HepG2 (cell line): ENCODE results near the gene ACVR1B. TPM values are rescaled to one million over a fixed set of nuclear protein-coding genes. Genes with fewer than 3 reads are reported as not detected.

ENCODE experiments used
- ATAC-seq: fragments of 200-7000 bp; cut with Tn5 transposase; 3 replicates; pipeline ENCODE4 v1.9.1; 2020; ENCODE audit warnings: mild to moderate bottlenecking, moderate library complexity
- BruUV-seq: library from RNA; stranded (reverse); fragments of 400-500 nt; replicated peaks from 2 replicates; lab custom pipeline; 2021; lab: Mats Ljungman, UMichigan
- CTCF ChIA-PET: fragments of 300-600 bp; formaldehyde crosslinking; extraction: SDS; loops from one replicate; lab custom pipeline; 2021; ENCODE audit warnings: low total read pairs, inconsistent platforms, low intra/inter-chr PET ratio; lab: Yijun Ruan, JAX
- POLR2A ChIA-PET: fragments of 350-600 bp; sonication (Branson Sonifier 250); formaldehyde crosslinking; loops from one replicate; lab custom pipeline; 2020; ENCODE audit warnings: antibody characterized with exemption, inconsistent platforms; lab: Yijun Ruan, JAX
- DNase-seq: peaks from one replicate; pipeline ENCODE4 v3.0.0-alpha.2; 2015; ENCODE audit warnings: low spot score
- FAIRE-seq: peaks from 3 replicates; lab custom pipeline; 2011; peaks lifted over from hg19 to GRCh38; lab: Jason Lieb, UNC
- H2AFZ ChIP-seq: one replicate; pipeline ENCODE4 v1.6.1; 2011; ENCODE audit warnings: low read length, inconsistent platforms
- H3K27ac ChIP-seq: fragments of 300-600 bp; 3 replicates; pipeline ENCODE4 v1.8.0; 2011; ENCODE audit warnings: mixed run types, mild to moderate bottlenecking, mixed read lengths, low read length, inconsistent platforms; ENCODE audit not compliant: insufficient read depth; ENCODE audit errors: extremely low read length
- H3K27me3 ChIP-seq, 2 experiments: fragments of 200-600 bp in 1 of 2; 2 replicates in 1 of 2; 3 replicates in 1 of 2; pipeline versions ENCODE4 v1.6.0 to v1.8.0; 2011; ENCODE audit warnings: low read length in 2 of 2, mild to moderate bottlenecking in 2 of 2, moderate library complexity in 2 of 2, inconsistent platforms in 1 of 2; ENCODE audit not compliant: insufficient read depth in 2 of 2, control insufficient read depth in 1 of 2
- H3K36me3 ChIP-seq, 2 experiments: fragments of 200-600 bp in 1 of 2; replicated peaks in 1 of 2; 2 replicates in 1 of 2; 3 replicates in 1 of 2; pipeline versions ENCODE4 v1.5.1 to v1.8.0; 2011; ENCODE audit warnings: low read length in 2 of 2, inconsistent platforms in 1 of 2; ENCODE audit not compliant: insufficient read depth in 2 of 2, control insufficient read depth in 1 of 2
- H3K4me1 ChIP-seq: 2 replicates; pipeline ENCODE4 v1.5.1; 2012; ENCODE audit warnings: low read length, inconsistent platforms; ENCODE audit not compliant: insufficient read depth
- H3K4me2 ChIP-seq: 2 replicates; pipeline ENCODE4 v1.6.0; 2011; ENCODE audit warnings: low read depth, low read length, inconsistent platforms
- H3K4me3 ChIP-seq, 3 experiments: fragments of 200-600 bp in 1 of 3; sonication (generic), shearing (Covaris generic) in 1 of 3; replicated peaks in 1 of 3; 2 replicates each; pipeline ENCODE4 v1.5.1; 2011 to 2016; ENCODE audit warnings: low read length in 3 of 3, inconsistent platforms in 2 of 3, low read depth in 2 of 3, mild to moderate bottlenecking in 2 of 3, control low read depth in 1 of 3, mixed read lengths in 1 of 3; ENCODE audit not compliant: insufficient read depth in 1 of 3
- H3K79me2 ChIP-seq: one replicate; pipeline ENCODE4 v1.6.1; 2011; ENCODE audit warnings: low read length, inconsistent platforms; ENCODE audit not compliant: insufficient read depth
- H3K9ac ChIP-seq: 2 replicates; pipeline ENCODE4 v1.6.0; 2011; ENCODE audit warnings: mild to moderate bottlenecking, low read depth, low read length, inconsistent platforms; ENCODE audit not compliant: insufficient read depth
- H3K9me3 ChIP-seq: 2 replicates; pipeline ENCODE4 v1.5.1; 2012; ENCODE audit warnings: mild to moderate bottlenecking, low read length
- H4K20me1 ChIP-seq: 2 replicates; pipeline ENCODE4 v1.6.0; 2011; ENCODE audit warnings: inconsistent platforms, mild to moderate bottlenecking, low read length, moderate library complexity; ENCODE audit not compliant: insufficient read depth
- AGO2 ChIP-seq: fragments of 200-400 bp; formaldehyde crosslinking; optimal IDR thresholded peaks from 2 replicates; pipeline ENCODE3; 2017; ENCODE audit warnings: mild to moderate bottlenecking, low read depth, low read length, moderate library complexity
- CCAR2 ChIP-seq: fragments of 200-400 bp; formaldehyde crosslinking; optimal IDR thresholded peaks from 2 replicates; pipeline ENCODE3; 2018; ENCODE audit warnings: low read depth, mild to moderate bottlenecking, low read length, moderate library complexity
- CCDC6 ChIP-seq: sonication (generic); formaldehyde crosslinking; IDR thresholded peaks from 2 replicates; pipeline ENCODE4 v1.8.1; 2022; ENCODE audit warnings: mild to moderate bottlenecking, missing genetic modification reagents, moderate library complexity
- IRF2 ChIP-seq: IDR thresholded peaks from 2 replicates; pipeline ENCODE4 v1.6.1; 2018; ENCODE audit warnings: missing genetic modification reagents, missing compliant biosample characterization
- RBFOX2 ChIP-seq: fragments of 200-400 bp; formaldehyde crosslinking; IDR thresholded peaks from 2 replicates; pipeline ENCODE4 v1.6.1; 2017; ENCODE audit warnings: low read depth, mild to moderate bottlenecking, low read length
- TOE1 ChIP-seq: sonication (generic); formaldehyde crosslinking; IDR thresholded peaks from 2 replicates; pipeline ENCODE4 v1.4.0; 2020; ENCODE audit warnings: mild to moderate bottlenecking, missing genetic modification reagents
- WGBS: methylation state at CpG from one replicate; pipeline ENCODE4 v1.1.6; 2017; ENCODE audit warnings: low lambda C conversion rate; 5-methylcytosine and 5-hydroxymethylcytosine counted together
- in situ Hi-C: cut with HindIII; loops from 2 replicates; pipeline ENCODE4 v1.10.0; 2017; ENCODE audit warnings: low pct_unique_long_range_greater_than_20kb; ENCODE audit not compliant: extremely low pct_ligation_motif_present
- intact Hi-C: fragments of 100-400 bp; cut with micrococcal nuclease; formaldehyde crosslinking; loops from one replicate; pipeline ENCODE4 v1.10.0; 2022; ENCODE audit not compliant: unreplicated experiment
- polyA plus RNA-seq, 8 experiments: library from polyadenylated mRNA; depleted of rRNA in 3 of 8; stranded (reverse) in 7 of 8; unstranded in 1 of 8; fragments of >200 nt; fragmentation: Illumina TruSeq in 4 of 8; extraction: Trizol in 4 of 8; gene quantifications; 2 replicates each; pipeline versions ENCODE4 v1.2.1 to v1.2.3, GENCODE V29; 2011 to 2016; ENCODE audit warnings: low read depth in 4 of 8, missing spikeins in 1 of 8, mixed read lengths in 1 of 8; ENCODE audit not compliant: insufficient read depth in 1 of 8
- total RNA-seq, 5 experiments: library from RNA; depleted of rRNA; stranded (reverse); fragments of >200 nt; fragmentation: Illumina TruSeq; extraction: Trizol; gene quantifications; 2 replicates each; pipeline ENCODE4 v1.2.3, GENCODE V29; 2016; ENCODE audit warnings: low read depth in 1 of 5

ACVR1B gene
- total and polyA plus RNA-seq, 2 of the 13 experiments (the other 11 are each of a cell fraction or from before 2014, with no cell fraction given): 8.9 to 12.1 TPM

GRCh38 chr12:52013626-52014310 lies 62.3 kb downstream of the ACVR1B start:
- BruUV-seq: no TSS peak
- H3K4me2 ChIP-seq: no peak overlapping the region
- no peak overlapping the region for H3K9ac ChIP-seq
- no peak for ATAC-seq
- H3K4me3 ChIP-seq: no peak overlapping the region
- DNase-seq: no peak
- H3K79me2 ChIP-seq: no peaks in the 10 kb centered on the region
- POLR2A ChIA-PET: no interaction called here
- H2AFZ ChIP-seq: no peak overlapping the region
- no peak overlapping the region for H3K27ac ChIP-seq
- 95% methylated on average over 12 of the region's 16 CpGs for WGBS
- TF ChIP-seq TOE1 (CRISPR knock-in tag) (no peak), CCAR2 (no peak)
- TF ChIP-seq, all 625 proteins: peak for 0
- Histone ChIP-seq H3K9me3 (no peaks in the 10 kb centered on the region), H4K20me1 (no peaks in the 10 kb centered on the region), H3K4me1 (peaks cover 47% of the 10 kb centered on the region), H3K36me3 (peaks cover 4 to 6% of the 10 kb centered on the region in 2 experiments; a peak in 2 of 5 replicates), H3K27me3 (no peaks in the 10 kb centered on the region)
- intact Hi-C loops (no loop called here), in situ Hi-C loops (no loop called here)
- FAIRE-seq: no peak
- CTCF ChIA-PET: no interaction called here

GRCh38 chr12:52014567-52015530 lies 63.4 kb downstream of the ACVR1B start:
- ATAC-seq: no peak
- WGBS: 97% methylated on average over 74 of the region's 93 CpGs
- Histone ChIP-seq H3K27me3 (no peaks in the 10 kb centered on the region), H2AFZ (no peak overlapping the region), H3K4me2 (no peak overlapping the region), H3K4me1 (peaks cover 47% of the 10 kb centered on the region), H3K4me3 (no peak overlapping the region), H3K79me2 (no peaks in the 10 kb centered on the region), H3K27ac (no peak overlapping the region), H3K36me3 (peaks cover 4 to 6% of the 10 kb centered on the region in 2 experiments; a peak in 2 of 5 replicates), H4K20me1 (no peaks in the 10 kb centered on the region), H3K9me3 (no peaks in the 10 kb centered on the region), H3K9ac (no peak overlapping the region)
- CTCF ChIA-PET: no interaction called here
- no peak for FAIRE-seq
- BruUV-seq: no TSS peak
- TF ChIP-seq CCDC6 (CRISPR knock-in tag) (no peak), RBFOX2 (0 out of 2 replicates have a peak, but pooled peaks have one; percentile 31), IRF2 (CRISPR knock-in tag) (no peak), AGO2 (peak; percentile 16)
- DNase-seq: no peak
- intact Hi-C loops (no loop called here), in situ Hi-C loops (no loop called here)
- POLR2A ChIA-PET: no interaction called here
